ENCODE measurements around the gene EIF3J.

DNA sequence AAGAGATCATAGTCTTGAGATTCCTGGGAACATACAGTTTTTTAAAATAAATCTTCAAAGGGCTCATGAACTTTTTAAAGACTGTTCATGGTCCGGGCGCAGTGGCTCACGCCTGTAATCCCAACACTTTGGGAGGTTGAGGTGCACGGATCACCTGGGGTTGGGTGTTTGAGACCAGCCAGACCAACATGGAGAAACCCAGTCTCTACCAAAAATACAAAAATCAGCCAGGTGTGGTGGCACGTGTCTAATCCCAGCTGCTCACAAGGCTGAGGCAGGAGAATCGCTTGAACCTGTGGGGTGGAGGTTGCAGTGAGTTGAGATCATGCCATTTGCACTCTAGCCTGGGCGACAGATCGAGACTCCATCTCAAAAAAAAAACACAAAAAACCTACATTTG is 41.4 kb upstream of the EIF3J start:
- TF ChIP-seq, protein P1, sequence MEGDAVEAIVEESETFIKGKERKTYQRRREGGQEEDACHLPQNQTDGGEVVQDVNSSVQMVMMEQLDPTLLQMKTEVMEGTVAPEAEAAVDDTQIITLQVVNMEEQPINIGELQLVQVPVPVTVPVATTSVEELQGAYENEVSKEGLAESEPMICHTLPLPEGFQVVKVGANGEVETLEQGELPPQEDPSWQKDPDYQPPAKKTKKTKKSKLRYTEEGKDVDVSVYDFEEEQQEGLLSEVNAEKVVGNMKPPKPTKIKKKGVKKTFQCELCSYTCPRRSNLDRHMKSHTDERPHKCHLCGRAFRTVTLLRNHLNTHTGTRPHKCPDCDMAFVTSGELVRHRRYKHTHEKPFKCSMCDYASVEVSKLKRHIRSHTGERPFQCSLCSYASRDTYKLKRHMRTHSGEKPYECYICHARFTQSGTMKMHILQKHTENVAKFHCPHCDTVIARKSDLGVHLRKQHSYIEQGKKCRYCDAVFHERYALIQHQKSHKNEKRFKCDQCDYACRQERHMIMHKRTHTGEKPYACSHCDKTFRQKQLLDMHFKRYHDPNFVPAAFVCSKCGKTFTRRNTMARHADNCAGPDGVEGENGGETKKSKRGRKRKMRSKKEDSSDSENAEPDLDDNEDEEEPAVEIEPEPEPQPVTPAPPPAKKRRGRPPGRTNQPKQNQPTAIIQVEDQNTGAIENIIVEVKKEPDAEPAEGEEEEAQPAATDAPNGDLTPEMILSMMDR (IDR thresholded peaks at IDR 0.05): no peak
- TF ChIP-seq POLR2AphosphoS5 (IDR thresholded peaks at IDR 0.05): no peak
